ENCODE data around the gene PNMA8B. TPM values are rescaled to one million over a fixed set of nuclear protein-coding genes. Genes with fewer than 3 reads are reported as not detected.
A peak's percentile ranks its signal among the peaks of the same experiment; 100 is the strongest.

The PNMA8B gene
- 0.76 TPM for total RNA-seq (ENCODE audit: unreplicated experiment)
- long read RNA-seq = 0 reads

GRCh38 chr19:46495786-46496099 is at the start of gene PNMA8B:
Gene PNMA8B (minus strand): TSS chr19:46495867. CDS start chr19:46495465, 402 bp downstream.
- no peak for TF ChIP-seq CTCF (IDR thresholded peaks at IDR 0.05; ENCODE audit: partially characterized antibody, unreplicated experiment)
- DNase-seq = peak; percentile 97
- Mint-ChIP-seq H3K27me3 (ENCODE audit: unreplicated experiment) (peaks cover 28% of the 10 kb centered on the region), H3K36me3 (ENCODE audit: unreplicated experiment) (no peaks in the 10 kb centered on the region), H3K27ac (ENCODE audit: unreplicated experiment) (no peak within 1 kb of the TSS), H3K4me3 (ENCODE audit: unreplicated experiment) (peak within 1 kb of the TSS; percentile 71), H3K4me1 (ENCODE audit: low read depth, unreplicated experiment) (peaks cover 7% of the 10 kb centered on the region), H3K9me3 (ENCODE audit: unreplicated experiment) (peaks cover 12% of the 10 kb centered on the region)

GRCh38 chr19:46544651-46545050 is 49.0 kb upstream of the PNMA8B start:
- Mint-ChIP-seq H3K4me3 (ENCODE audit: unreplicated experiment) (no peak overlapping the region), H3K27ac (ENCODE audit: unreplicated experiment) (no peak overlapping the region), H3K36me3 (ENCODE audit: unreplicated experiment) (no peaks in the 10 kb centered on the region), H3K9me3 (ENCODE audit: unreplicated experiment) (peaks cover 1% of the 10 kb centered on the region), H3K4me1 (ENCODE audit: low read depth, unreplicated experiment) (peaks cover 3% of the 10 kb centered on the region), H3K27me3 (ENCODE audit: unreplicated experiment) (peaks cover 1% of the 10 kb centered on the region)
- no peak for TF ChIP-seq CTCF (IDR thresholded peaks at IDR 0.05; ENCODE audit: partially characterized antibody, unreplicated experiment)
- DNase-seq = no peak

DNA sequence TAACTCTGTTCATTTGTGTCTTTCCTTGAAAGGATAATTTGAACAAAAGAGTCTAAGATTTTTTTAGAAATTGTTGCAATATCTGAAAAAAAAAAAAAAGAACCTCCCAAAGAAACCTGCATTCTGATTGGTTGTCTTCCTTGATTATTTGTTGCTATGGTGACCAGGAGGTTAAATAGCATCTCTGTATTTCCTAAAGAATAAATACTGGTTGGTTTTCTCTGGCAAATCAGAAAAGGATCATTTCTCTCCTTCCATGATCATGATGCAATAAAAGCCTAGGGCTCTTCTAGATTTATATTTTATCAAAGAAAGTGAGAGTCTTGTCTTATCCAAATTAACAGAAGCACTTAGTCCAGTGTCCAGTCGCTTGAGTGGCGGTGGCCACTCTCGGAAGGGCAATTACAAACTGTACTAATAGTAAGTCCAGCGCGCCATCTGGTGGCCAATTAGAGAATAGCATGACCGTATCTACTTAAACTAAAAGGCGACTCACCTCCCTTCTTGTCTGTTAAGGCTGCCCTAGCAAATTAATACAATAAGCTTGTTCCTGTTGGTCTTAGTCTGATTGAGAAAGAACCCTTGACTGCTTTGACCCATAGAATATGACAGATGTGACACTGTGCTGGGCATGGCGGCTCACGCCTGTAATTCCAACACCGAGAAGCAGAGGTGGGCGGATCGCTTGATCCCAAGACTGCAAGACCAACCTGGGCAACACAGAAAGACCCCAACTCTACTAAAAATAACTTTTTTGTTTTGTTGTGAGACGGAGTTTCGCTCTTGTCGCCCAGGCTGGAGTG is 47.0 kb upstream of the PNMA8B start:
- H3K4me3 Mint-ChIP-seq (ENCODE audit: unreplicated experiment) = no peak overlapping the region
- no peaks in the 10 kb centered on the region for H3K36me3 Mint-ChIP-seq (ENCODE audit: unreplicated experiment)
- peak; percentile 92 for DNase-seq
- peak; percentile 96 for TF ChIP-seq CTCF (IDR thresholded peaks at IDR 0.05; ENCODE audit: partially characterized antibody, unreplicated experiment)
- H3K9me3 Mint-ChIP-seq (ENCODE audit: unreplicated experiment) = no peaks in the 10 kb centered on the region
- H3K27ac Mint-ChIP-seq (ENCODE audit: unreplicated experiment) = no peak overlapping the region
- peaks cover 3% of the 10 kb centered on the region for H3K4me1 Mint-ChIP-seq (ENCODE audit: low read depth, unreplicated experiment)
- H3K27me3 Mint-ChIP-seq (ENCODE audit: unreplicated experiment) = peaks cover 1% of the 10 kb centered on the region

DNA sequence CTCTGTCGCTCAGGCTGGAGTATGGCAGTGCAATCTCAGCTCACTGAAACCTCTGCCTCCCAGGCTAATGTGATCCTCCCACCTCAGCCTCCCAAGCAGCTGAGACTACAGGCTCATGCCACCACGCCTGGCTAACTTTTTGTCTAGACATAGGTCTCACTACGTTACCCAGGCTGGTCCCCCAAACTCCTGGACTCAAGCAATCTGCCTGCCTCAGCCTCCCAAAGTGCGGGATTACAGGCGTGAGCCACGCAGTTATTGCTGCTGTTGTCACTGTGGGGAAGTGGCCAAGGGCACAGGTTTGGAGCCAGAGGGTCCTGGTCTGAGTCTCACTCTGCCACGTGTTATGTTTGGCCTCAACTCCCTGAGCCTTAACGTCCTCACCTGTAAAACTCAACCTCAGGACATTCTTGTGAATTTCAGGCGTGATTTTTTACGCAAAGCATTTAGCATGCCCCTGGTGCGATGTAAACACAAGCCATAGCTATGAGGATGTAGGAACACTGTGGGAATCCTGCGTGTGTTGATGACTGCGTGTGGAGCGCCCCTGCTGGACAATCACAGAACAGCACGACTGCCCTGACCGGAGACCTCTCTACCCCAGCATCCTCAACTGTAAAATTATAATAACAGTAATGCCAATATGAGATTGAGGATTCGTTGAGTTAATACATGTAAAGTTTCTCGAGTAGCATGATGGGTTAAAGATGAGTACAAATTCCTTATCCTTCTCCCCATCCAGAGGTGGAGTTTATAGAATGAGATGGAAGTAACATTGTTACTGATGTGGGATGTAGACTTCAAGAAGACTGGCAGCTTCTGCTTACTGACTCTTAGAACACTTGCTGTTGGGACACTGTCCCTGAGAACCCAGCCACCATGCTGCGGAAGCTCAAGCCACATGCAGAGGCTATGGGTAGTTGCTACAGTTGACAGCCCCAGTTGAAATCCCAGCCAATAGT is 41.8 kb upstream of the PNMA8B start:
- H3K4me3 Mint-ChIP-seq (ENCODE audit: unreplicated experiment) = no peak overlapping the region
- TF ChIP-seq CTCF (IDR thresholded peaks at IDR 0.05; ENCODE audit: partially characterized antibody, unreplicated experiment) = peak; percentile 98
- no peak overlapping the region for H3K27ac Mint-ChIP-seq (ENCODE audit: unreplicated experiment)
- H3K27me3 Mint-ChIP-seq (ENCODE audit: unreplicated experiment) = peaks cover 12% of the 10 kb centered on the region
- peaks cover 2% of the 10 kb centered on the region for H3K9me3 Mint-ChIP-seq (ENCODE audit: unreplicated experiment)
- peaks cover 3% of the 10 kb centered on the region for H3K4me1 Mint-ChIP-seq (ENCODE audit: low read depth, unreplicated experiment)
- no peaks in the 10 kb centered on the region for H3K36me3 Mint-ChIP-seq (ENCODE audit: unreplicated experiment)
- DNase-seq = peak; percentile 81
